ENCODE measurements around the gene PIEZO1. TPM values are rescaled to one million over a fixed set of nuclear protein-coding genes. Genes with fewer than 3 reads are reported as not detected.
A peak's percentile ranks its signal among the peaks of the same experiment; 100 is the strongest.

PIEZO1 gene
- total and polyA plus RNA-seq, 9 of the 15 experiments (the other 6 are each of a cell fraction or from before 2014, with no cell fraction given), result 3.6 to 432 (median 131) TPM

DNA sequence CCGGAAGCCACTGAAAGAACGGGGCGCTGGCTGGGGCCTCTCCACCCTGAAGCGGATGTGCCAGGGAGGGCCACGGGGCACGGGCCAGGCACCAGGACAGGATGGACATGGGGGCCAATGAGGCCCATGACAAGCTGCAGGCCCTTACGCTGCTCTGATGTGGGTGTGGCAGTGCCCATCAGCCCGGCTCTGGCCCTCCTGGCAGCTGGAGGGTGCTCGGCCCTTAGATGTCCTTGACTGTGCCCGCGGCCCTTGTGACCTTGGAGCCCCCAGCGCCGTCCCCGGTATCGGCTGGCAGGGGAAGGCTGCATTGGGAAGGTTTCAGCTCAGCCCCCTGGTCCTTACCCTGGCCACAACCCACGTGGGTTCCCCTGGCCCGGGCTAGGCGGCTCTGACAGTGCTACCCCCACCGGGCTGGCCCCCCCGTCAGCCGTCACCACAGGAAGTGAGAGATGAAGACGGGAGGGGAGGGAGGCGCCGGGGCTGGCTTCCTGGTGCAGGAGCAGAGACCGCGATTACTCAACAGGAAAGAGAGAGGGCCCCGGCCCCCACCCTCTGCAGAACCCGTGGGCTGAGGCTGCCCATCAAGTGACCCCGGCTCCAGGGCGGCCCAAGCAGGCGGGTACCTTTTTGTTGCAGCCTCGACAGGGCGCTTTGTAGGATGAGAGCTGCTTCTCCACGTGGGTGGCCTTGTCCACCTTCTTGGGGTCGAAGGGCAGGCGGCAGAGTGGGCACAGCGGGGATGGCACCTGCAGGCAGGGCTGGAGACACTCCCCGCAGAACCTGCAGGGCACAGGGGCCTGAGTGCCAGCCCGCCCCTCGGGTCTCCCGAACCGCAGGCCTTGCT, 84.2 kb downstream of the PIEZO1 start (continued):
- no peak for TF ChIP-seq GTF2A2 (tag; IDR thresholded peaks at IDR 0.05)
- TF ChIP-seq, protein P1, sequence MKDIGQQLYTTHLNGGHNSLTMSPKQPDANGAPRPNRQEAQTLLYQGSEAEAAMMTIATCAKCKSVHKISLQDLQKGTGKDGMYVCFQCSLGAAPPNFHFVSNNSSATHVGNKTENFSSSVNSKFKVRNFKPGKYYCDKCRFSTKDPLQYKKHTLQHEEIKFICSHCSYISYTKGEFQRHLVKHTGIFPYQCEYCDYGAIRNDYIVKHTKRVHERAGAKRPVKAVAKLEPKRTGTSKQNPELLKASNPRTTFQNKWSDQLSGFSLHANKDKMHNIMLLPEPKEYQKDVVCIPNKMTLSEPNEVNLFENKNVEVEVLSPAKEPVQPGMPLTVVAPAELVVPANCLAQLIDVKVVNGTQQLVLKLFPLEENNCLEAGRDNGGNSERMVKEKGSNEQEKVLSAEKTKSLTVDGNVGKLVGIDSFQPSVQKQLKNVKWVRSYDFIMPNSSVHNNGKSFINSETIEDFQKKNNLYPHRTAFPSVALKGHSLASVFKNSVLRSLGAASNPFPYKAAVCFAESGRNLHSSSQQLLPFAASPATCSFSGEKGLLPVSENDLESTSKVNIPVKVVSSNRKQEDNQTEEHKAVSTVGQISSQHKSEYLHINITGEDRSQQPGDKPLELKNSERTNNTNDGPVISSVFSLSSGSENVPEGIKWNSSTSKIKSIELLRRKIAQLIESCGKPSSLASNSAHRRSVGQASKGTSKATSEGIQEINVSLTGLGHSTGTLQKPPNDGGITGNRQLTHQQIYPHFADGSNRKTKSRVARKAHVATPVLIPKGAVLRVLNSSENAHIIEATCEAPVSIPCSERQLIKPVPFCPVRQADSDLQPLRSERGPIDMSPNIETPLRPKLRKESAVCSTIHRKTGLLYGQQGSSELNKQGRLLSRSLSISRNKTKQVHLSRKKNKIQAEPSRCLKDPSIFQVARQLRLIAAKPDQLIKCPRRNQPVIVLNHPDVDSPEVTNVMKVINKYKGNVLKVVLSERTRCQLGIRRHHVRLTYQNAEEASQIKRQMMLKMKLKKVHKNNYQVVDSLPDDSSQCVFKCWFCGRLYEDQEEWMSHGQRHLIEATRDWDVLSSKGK (CRISPR knock-in tag; IDR thresholded peaks at IDR 0.05), result no peak
- TF ChIP-seq DLX4 (CRISPR knock-in tag; IDR thresholded peaks at IDR 0.05), result no peak
- TF ChIP-seq CCNT2 (IDR thresholded peaks at IDR 0.05; ENCODE audit: borderline replicate concordance, extremely low read depth, insufficient read length, low read depth, low read length), result no peak
- no peak for TF ChIP-seq KAT8 (IDR thresholded peaks at IDR 0.05; ENCODE audit: low read depth)
- TF ChIP-seq, protein P2, sequence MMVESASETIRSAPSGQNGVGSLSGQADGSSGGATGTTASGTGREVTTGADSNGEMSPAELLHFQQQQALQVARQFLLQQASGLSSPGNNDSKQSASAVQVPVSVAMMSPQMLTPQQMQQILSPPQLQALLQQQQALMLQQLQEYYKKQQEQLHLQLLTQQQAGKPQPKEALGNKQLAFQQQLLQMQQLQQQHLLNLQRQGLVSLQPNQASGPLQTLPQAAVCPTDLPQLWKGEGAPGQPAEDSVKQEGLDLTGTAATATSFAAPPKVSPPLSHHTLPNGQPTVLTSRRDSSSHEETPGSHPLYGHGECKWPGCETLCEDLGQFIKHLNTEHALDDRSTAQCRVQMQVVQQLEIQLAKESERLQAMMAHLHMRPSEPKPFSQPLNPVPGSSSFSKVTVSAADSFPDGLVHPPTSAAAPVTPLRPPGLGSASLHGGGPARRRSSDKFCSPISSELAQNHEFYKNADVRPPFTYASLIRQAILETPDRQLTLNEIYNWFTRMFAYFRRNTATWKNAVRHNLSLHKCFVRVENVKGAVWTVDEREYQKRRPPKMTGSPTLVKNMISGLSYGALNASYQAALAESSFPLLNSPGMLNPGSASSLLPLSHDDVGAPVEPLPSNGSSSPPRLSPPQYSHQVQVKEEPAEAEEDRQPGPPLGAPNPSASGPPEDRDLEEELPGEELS (CRISPR knock-in tag; IDR thresholded peaks at IDR 0.05; ENCODE audit: borderline replicate concordance), result no peak
- TF ChIP-seq ZNF398 (CRISPR knock-in tag; IDR thresholded peaks at IDR 0.05), result no peak
- TF ChIP-seq MEIS2 (IDR thresholded peaks at IDR 0.05; ENCODE audit: partially characterized antibody), result peak; percentile 76
- peak; percentile 15; the same call in 1 of the 2 replicates for TF ChIP-seq HNRNPL (IDR thresholded peaks at IDR 0.05; ENCODE audit: low read depth, low read length)
- no peak for TF ChIP-seq RFX5 (IDR thresholded peaks at IDR 0.05; ENCODE audit: low read depth, low read length)
- TF ChIP-seq NUFIP1 (IDR thresholded peaks at IDR 0.05; ENCODE audit: partially characterized antibody), result no peak
- TF ChIP-seq FIP1L1 (IDR thresholded peaks at IDR 0.05; ENCODE audit: low read depth, low read length, poor library complexity, severe bottlenecking), result peak; percentile 80
- TF ChIP-seq RBFOX2 (IDR thresholded peaks at IDR 0.05; ENCODE audit: low read depth, low read length), result peak; percentile 55
- peak; percentile 3; the same call in 1 of the 2 replicates for TF ChIP-seq USF1 (CRISPR knock-in tag; IDR thresholded peaks at IDR 0.05)
- no peak for TF ChIP-seq PCBP2 (IDR thresholded peaks at IDR 0.05; ENCODE audit: low read depth, low read length, poor library complexity, severe bottlenecking)
- no peak for TF ChIP-seq ARID2 (IDR thresholded peaks at IDR 0.05)
- TF ChIP-seq MIER1 (IDR thresholded peaks at IDR 0.05; ENCODE audit: low read depth), result no peak
- no peak for TF ChIP-seq ELF2 (CRISPR knock-in tag; IDR thresholded peaks at IDR 0.05)
